GM10266 (cell line): Measurements from ENCODE around the gene SPNS3.

Source experiments
- DNase-seq: peaks from one replicate; pipeline ENCODE4 v3.0.0; 2012; ENCODE audit errors: extremely low spot score
- CTCF ChIP-seq: IDR thresholded peaks from 2 replicates; pipeline ENCODE4 v1.5.1; 2012; ENCODE audit warnings: mild to moderate bottlenecking, low read depth; ENCODE audit not compliant: control insufficient read depth, insufficient read depth; ENCODE audit errors: missing control alignments

SPNS3 gene

GRCh38 chr17:4527134-4527533 is 93.4 kb downstream of the SPNS3 start:
- no peak for TF ChIP-seq CTCF
- DNase-seq = no peak

GRCh38 chr17:4527566-4528125 is 93.9 kb downstream of the SPNS3 start:
- DNase-seq = no peak
- TF ChIP-seq CTCF = no peak

GRCh38 chr17:4529533-4530152 is 95.9 kb downstream of the SPNS3 start:
- no peak for TF ChIP-seq CTCF
- DNase-seq = no peak

GRCh38 chr17:4530799-4531730 is 97.3 kb downstream of the SPNS3 start:
- no peak for DNase-seq
- TF ChIP-seq CTCF = no peak

GRCh38 chr17:4531988-4532736 is 98.4 kb downstream of the SPNS3 start:
- DNase-seq = no peak
- TF ChIP-seq CTCF = no peak

GRCh38 chr17:4532860-4533522 is 99.3 kb downstream of the SPNS3 start:
- no peak for TF ChIP-seq CTCF
- no peak for DNase-seq
